ENCODE results near the gene NTSR1.

- no peak for TF ChIP-seq MAX (IDR thresholded peaks at IDR 0.05)
- TF ChIP-seq, protein P1, sequence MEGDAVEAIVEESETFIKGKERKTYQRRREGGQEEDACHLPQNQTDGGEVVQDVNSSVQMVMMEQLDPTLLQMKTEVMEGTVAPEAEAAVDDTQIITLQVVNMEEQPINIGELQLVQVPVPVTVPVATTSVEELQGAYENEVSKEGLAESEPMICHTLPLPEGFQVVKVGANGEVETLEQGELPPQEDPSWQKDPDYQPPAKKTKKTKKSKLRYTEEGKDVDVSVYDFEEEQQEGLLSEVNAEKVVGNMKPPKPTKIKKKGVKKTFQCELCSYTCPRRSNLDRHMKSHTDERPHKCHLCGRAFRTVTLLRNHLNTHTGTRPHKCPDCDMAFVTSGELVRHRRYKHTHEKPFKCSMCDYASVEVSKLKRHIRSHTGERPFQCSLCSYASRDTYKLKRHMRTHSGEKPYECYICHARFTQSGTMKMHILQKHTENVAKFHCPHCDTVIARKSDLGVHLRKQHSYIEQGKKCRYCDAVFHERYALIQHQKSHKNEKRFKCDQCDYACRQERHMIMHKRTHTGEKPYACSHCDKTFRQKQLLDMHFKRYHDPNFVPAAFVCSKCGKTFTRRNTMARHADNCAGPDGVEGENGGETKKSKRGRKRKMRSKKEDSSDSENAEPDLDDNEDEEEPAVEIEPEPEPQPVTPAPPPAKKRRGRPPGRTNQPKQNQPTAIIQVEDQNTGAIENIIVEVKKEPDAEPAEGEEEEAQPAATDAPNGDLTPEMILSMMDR (IDR thresholded peaks at IDR 0.05; ENCODE audit: low read depth, low read length, missing input control): no peak
- TF ChIP-seq RAD21 (IDR thresholded peaks at IDR 0.05): no peak
- no peak for TF ChIP-seq GABPA (IDR thresholded peaks at IDR 0.05 in 1 of 2, conservative IDR thresholded peaks at IDR 0.05 in 1 of 2)
- no peak for TF ChIP-seq TAF1 (conservative IDR thresholded peaks at IDR 0.05)
- no peak for TF ChIP-seq YY1 (IDR thresholded peaks at IDR 0.05)
- no peak for TF ChIP-seq EGR1 (IDR thresholded peaks at IDR 0.05; ENCODE audit: low read depth in 2 of 2)
- TF ChIP-seq ATF3 (IDR thresholded peaks at IDR 0.05): no peak
- no peak for TF ChIP-seq FOXA2 (IDR thresholded peaks at IDR 0.05)
- TF ChIP-seq RXRA (IDR thresholded peaks at IDR 0.05): no peak
Observed at GRCh38 chr20:62796699-62797491, 88.3 kb downstream of the NTSR1 start.
